GM19372 (cell line): ENCODE measurements around the gene CHST3.

Experiments
- ATAC-seq: cut with Tn5 transposase; IDR thresholded peaks from one replicate; pipeline ENCODE4 v1.9.1; 2021; ENCODE audit warnings: mild to moderate bottlenecking, low read depth, moderate library complexity; ENCODE audit not compliant: unreplicated experiment

Gene CHST3

GRCh38 chr10:72048450-72049124 lies 84.4 kb downstream of the CHST3 start:
- no peak for ATAC-seq

DNA sequence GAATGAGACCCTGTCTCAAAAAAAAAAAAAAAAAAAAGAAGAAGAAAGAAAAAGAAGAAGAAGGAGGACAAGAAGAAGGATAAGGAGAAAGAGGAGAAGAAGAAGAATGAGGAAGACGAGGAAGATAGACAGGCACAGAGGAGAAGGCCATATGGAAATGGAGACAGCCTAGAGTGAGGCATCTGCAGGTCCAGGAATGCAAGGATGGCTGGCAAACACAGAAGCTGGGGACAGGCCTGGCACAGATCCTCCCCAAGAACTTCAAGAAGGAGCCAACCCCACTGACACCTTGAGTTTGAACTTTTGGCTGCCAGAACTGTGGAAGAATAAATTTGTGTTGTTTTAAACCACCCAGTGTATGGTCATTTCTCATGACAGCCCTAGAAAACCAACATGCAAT lies 85.3 kb downstream of the CHST3 start:
- ATAC-seq: no peak

DNA sequence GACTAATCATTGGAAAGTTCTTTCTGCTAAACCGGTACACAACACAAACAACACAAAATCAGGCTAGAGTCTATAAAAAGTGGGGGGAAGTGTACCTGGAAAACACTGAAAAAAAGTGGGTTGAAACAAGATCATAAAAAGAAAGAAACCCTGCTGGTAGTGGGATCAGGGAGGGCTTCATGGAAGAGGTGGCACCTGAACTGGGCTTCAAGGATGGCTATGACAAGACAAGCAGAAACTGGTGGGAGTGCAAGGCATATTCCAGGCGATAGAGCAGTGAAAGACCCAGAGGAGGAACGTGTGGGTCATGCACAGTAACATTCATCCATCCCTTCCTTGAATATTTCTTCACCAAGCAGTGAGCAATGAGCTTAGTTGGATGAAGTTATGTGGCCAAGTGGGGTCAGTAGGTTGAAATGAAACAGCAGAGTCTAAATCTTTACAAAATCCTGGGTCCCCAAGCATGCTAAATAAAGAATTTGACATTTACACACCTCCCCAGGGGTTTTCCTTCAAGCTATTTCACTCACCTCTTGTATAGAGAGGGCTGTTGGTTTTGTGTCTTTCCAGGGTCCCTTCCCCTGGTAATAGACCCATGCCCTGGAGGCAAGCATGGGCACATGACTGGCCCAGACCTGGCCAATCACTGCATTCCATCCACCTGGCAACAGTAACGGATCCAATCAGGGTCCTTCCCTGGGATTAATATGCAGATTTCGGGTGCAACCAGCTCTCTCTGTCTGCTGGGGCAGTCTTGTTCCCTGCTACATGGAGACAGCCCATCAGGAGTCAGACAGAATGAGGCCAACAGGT lies 86.0 kb downstream of the CHST3 start:
- ATAC-seq: no peak

- ATAC-seq: no peak
Measured at GRCh38 chr10:72050873-72051272, 86.7 kb downstream of the CHST3 start.

DNA sequence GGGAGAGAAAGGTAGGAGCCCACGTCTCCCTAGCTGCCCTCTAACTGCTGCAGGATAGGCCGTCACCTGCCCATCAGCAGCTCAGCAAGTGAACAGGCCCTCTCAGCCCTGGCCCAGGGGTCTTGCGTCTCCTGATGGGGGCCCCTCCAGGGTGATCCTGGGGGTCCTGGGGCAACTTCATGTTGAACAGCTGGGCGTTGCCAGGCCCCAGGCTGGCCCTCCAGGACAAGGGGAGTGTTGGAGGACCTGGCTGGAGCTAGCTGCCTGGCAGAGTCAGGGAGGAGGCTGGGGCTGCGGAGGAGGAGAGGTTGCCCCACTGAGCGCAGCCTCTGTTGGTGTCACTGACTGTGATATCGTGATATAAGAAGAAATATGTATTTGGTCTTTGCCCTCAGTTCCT lies 89.5 kb downstream of the CHST3 start:
- ATAC-seq: no peak

DNA sequence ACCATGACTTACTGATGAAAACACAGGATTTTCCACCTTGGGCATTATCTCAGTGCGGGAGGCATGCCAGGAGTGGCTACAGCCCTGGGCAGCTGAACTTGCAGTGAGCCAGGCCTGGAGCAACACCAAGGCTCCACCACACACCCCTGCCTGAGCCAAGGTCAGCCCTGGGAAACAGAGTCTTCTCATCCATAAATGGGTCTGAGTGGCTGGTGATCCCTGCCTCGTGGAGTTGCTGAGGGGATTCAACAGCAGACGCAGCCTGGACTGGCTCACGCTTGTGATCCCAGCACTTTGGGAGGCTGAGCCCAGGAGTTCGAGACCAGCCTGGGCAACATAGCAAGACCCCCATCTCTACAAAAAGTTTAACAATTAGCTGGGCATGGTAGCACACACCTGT lies 91.9 kb downstream of the CHST3 start:
- no peak for ATAC-seq

GRCh38 chr10:72056932-72057751 lies 92.9 kb downstream of the CHST3 start:
- ATAC-seq: no peak

- no peak for ATAC-seq
Measured at GRCh38 chr10:72058347-72058898, 94.2 kb downstream of the CHST3 start.

DNA sequence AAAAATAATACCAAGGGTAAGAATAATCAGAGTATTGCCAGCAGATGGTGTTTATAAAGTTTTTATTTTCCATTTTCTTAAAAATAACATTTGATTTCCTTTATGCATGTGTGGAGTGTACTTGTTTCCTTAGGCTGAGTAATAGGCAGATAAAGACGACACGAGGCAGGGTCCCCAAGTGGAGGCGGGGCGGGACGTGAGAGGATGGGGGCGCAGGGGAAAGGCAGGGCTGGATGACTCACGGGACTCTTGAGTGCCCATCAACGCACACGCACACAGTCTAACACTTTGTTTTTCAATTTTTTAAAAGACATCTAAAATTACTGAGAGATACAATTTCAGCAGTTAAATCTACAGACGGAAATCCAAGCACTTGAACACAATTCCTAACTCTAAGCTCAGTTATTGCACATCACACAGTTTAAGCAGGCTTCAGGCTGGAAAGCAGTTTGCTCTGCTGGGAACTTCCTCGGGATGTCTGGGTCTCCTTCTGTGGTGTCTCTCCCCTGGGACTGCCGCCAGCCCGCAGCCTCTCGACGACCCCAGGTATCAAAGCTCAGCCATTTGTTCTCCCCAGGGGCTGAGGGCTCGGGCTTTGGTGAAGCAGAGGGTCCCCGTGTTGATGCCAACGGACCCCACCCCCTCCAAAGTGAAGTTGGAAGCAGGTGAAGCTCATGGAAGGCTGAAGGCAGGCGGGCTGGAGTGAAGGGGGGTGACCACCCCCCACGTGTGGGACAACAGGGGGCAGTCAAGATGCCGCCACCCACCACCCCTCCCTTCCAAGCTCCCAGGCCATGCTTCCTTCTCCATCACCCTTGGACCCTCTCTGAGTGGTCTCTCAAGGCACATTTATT lies 95.0 kb downstream of the CHST3 start:
- no peak for ATAC-seq

- ATAC-seq: no peak
Measured at GRCh38 chr10:72059843-72060822, 95.9 kb downstream of the CHST3 start.

- ATAC-seq: no peak
Measured at GRCh38 chr10:72061491-72061890, 97.3 kb downstream of the CHST3 start.

- ATAC-seq: no peak
Measured at GRCh38 chr10:72061930-72062329, 97.7 kb downstream of the CHST3 start.

- ATAC-seq: no peak
Measured at GRCh38 chr10:72062382-72062781, 98.2 kb downstream of the CHST3 start.
